OCI-LY1 (cell line): ENCODE data around the gene UBAC1.

Experiments used
- CTCF ChIP-seq: fragments of 200-600 bp; sonication (generic), shearing (Covaris generic); IDR thresholded peaks from 2 replicates; pipeline ENCODE4 v1.5.1; 2017; ENCODE audit warnings: mild to moderate bottlenecking, antibody characterized with exemption, low read length, moderate library complexity, mixed read lengths
- EZH2 ChIP-seq: fragments of 200-600 bp; sonication (generic), shearing (Covaris generic); IDR thresholded peaks from 2 replicates; pipeline ENCODE4 v1.8.0; 2017; ENCODE audit warnings: borderline replicate concordance, mixed run types, mild to moderate bottlenecking, antibody characterized with exemption, low read length, moderate library complexity, mixed read lengths

- TF ChIP-seq CTCF (no peak), EZH2 (no peak)
Observed at GRCh38 chr9:135997090-135998015, 36.2 kb upstream of the UBAC1 start.
